Mucosa of stomach (tissue), 1 donor: ENCODE results near the gene HSD17B8.
A peak's percentile ranks its signal among the peaks of the same experiment; 100 is the strongest.

Experiments used
- H3K27me3 ChIP-seq: one replicate; pipeline ENCODE4 v1.7.0; 2013; ENCODE audit warnings: mild to moderate bottlenecking, low read length; ENCODE audit not compliant: control insufficient read depth, insufficient read depth
- H3K36me3 ChIP-seq: one replicate; pipeline ENCODE4 v1.7.0; 2013; ENCODE audit warnings: low read length; ENCODE audit not compliant: control insufficient read depth, insufficient read depth
- H3K4me1 ChIP-seq: one replicate; pipeline ENCODE4 v1.7.0; 2013; ENCODE audit warnings: mild to moderate bottlenecking, low read length; ENCODE audit not compliant: control insufficient read depth, insufficient read depth
- H3K4me3 ChIP-seq: one replicate; pipeline ENCODE4 v1.7.0; 2013; ENCODE audit warnings: low read length
- H3K9ac ChIP-seq: one replicate; pipeline ENCODE4 v1.7.0; 2013; ENCODE audit warnings: mild to moderate bottlenecking, low read length, moderate library complexity
- H3K9me3 ChIP-seq: one replicate; pipeline ENCODE4 v1.7.0; 2013; ENCODE audit warnings: mild to moderate bottlenecking, low read length, moderate library complexity; ENCODE audit not compliant: control insufficient read depth
- donor health status: Pancreatic carcinoma.

Gene HSD17B8

DNA sequence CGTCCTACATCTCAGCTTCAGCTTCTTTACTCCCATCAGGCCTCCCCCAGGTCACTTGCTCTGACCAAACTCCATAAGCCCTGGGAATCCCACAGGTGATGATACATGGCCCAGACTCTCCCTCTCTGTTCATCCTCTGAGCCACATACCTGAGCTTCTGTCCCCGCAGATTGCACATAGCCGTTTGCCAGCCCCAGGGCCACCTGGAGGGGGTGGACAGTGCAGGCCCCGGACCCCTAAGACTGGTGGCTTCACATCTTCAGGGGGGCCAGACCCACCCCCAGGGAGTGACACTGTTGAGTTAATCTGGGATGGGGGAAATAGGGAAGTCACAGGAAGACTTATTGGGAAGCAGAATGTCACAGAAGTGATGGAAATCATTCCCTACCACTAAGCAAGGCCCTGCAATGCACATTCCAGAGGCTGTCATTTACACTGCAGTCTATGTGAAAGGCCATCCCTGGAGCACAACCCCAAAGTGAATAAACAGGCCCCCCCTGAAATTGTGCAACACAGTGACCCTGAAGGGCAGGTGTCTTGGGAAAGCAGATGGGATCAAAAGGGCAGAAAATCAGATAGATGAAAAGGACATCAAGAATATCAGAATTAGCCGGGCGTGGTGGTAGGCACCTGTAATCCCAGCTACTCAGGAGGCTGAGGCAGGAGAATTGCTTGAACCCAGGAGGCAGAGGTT lies 6.1 kb upstream of the HSD17B8 start:
- Histone ChIP-seq H3K4me1 (peaks cover 39% of the 10 kb centered on the region), H3K27me3 (no peaks in the 10 kb centered on the region), H3K36me3 (peaks cover 27% of the 10 kb centered on the region), H3K4me3 (no peak overlapping the region), H3K9me3 (no peaks in the 10 kb centered on the region), H3K9ac (no peak overlapping the region)

DNA sequence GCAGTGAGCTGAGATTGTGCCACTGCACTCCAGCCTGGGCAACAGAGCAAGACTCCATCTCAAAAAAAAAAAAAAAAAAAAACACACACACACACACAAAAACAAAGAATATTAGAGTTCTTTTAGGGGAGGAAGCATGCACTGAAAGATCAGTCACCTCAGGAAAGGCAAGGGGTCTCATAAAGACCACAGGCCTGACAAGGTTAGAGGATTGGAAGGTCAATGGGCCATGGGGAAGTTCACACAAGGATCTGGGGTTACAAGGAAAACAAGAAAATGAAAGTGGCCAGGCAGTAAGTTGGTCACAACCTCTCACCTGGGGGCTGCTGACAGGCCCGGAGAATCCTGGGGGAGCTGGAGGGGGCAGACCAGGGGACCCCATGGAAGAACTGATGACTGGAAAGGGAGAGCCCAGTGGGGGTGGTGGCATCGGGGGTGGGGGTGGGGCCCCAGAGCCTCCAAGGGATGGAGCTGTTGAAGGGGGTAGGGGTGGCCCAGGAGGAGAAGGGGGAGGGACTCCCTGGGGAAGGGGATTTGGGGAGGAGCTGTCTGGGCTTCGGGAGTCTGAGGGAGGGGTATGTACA lies 5.5 kb upstream of the HSD17B8 start:
- peaks cover 45% of the 10 kb centered on the region for H3K4me1 ChIP-seq
- peak overlapping the region; percentile 97 for H3K9ac ChIP-seq
- H3K27me3 ChIP-seq = no peaks in the 10 kb centered on the region
- no peaks in the 10 kb centered on the region for H3K9me3 ChIP-seq
- no peak overlapping the region for H3K4me3 ChIP-seq
- peaks cover 33% of the 10 kb centered on the region for H3K36me3 ChIP-seq

DNA sequence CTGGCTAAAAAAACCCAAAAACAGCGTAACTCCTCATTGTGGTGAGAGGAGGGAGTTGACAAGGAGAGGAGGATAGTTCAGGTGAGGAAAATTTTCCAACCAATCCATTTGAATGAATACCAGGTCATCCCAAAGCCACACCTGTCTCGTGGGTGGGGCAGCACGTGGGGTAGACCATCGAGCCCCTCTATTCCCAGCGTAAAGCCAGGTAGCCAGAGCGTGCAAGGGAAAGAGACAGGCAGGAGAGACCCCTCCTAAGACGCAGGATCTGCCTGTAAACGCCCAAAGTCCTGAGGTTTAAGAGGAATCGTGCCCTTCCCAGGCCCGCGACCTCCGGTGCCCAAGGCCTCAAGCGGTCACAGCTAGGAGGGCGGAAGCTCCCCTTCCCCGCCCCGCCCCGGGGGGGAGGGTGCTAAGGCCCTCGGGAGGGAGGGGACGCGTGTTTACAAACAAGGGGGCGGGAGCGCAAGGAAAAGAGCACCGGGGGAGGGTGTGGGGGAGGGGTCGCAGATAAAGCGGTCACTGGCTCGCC lies 4.7 kb upstream of the HSD17B8 start:
- peak overlapping the region; percentile 97 for H3K9ac ChIP-seq
- H3K4me1 ChIP-seq = peaks cover 50% of the 10 kb centered on the region
- H3K36me3 ChIP-seq = peaks cover 31% of the 10 kb centered on the region
- no peaks in the 10 kb centered on the region for H3K27me3 ChIP-seq
- H3K9me3 ChIP-seq = no peaks in the 10 kb centered on the region
- peak overlapping the region; percentile 72 for H3K4me3 ChIP-seq

DNA sequence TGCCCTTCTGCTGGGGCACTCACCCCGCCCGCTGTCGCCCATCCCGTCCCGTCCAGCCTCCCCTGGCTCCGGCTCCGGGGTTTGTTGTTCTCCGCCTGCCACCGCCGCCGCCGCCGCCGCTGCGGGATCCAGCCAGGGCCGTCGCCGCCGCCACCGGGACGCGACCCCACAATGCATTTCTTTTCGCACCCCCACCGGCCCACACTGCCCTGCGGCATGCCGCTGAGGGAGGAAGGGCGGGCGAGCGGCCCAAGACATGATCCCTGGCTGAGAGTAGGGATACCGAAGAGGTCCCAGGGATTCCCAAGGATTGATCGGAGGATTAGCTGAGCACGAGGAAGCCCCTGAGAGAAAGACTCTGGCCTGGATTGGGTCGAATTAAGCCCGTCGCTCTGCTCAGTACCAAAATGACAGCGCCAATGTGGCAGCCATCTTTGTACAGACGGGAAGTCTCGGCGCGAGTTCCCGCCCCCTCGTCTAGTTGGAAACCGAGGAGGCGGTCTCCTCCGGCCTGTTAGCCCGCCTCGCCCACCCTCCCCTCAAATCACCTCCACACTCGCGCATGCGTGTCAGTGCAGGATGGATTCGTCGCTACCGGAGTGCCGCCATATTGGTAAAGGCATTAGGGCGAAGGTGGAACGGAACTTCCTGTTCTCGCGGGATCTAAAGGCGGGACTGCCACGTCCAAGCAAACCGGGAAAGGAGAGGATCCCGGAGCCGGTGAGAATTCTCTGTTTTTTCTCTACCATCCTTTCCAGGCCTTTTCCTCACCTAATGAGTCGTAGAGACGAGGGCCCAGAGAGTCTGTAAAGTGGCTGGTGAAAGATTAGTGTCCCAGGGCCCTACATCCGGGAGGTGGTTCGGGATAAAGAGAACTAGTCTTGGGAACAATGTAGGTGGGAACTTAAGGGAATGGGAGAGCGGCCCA lies 4.0 kb upstream of the HSD17B8 start, which contains the start of the genes RXRB and SLC39A7:
TSS of gene RXRB (minus strand) at position 447 of the 928 bp plus-strand sequence. CDS start at position 258, 189 bp downstream.
TSS of gene SLC39A7 (plus strand) at position 649 of the 928 bp plus-strand sequence. CDS start 379 bp downstream, outside the sequence.
- peak within 1 kb of the TSS; percentile 97 for H3K9ac ChIP-seq
- H3K9me3 ChIP-seq = no peaks in the 10 kb centered on the region
- peaks cover 57% of the 10 kb centered on the region for H3K4me1 ChIP-seq
- H3K36me3 ChIP-seq = peaks cover 23% of the 10 kb centered on the region
- H3K27me3 ChIP-seq = no peaks in the 10 kb centered on the region
- peak within 1 kb of the TSS; percentile 72 for H3K4me3 ChIP-seq

DNA sequence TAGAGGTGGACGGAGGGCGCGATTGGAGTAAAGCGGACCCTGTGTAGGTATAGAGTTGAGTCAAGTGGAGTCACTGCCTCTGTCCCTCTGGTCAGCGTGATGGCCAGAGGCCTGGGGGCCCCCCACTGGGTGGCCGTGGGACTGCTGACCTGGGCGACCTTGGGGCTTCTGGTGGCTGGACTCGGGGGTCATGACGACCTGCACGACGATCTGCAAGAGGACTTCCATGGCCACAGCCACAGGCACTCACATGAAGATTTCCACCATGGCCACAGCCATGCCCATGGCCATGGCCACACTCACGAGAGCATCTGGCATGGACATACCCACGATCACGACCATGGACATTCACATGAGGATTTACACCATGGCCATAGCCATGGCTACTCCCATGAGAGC lies 3.3 kb upstream of the HSD17B8 start:
- Histone ChIP-seq H3K27me3 (no peaks in the 10 kb centered on the region), H3K4me3 (peak overlapping the region; percentile 72), H3K4me1 (peaks cover 61% of the 10 kb centered on the region), H3K36me3 (peaks cover 21% of the 10 kb centered on the region), H3K9ac (peak overlapping the region; percentile 97), H3K9me3 (no peaks in the 10 kb centered on the region)

DNA sequence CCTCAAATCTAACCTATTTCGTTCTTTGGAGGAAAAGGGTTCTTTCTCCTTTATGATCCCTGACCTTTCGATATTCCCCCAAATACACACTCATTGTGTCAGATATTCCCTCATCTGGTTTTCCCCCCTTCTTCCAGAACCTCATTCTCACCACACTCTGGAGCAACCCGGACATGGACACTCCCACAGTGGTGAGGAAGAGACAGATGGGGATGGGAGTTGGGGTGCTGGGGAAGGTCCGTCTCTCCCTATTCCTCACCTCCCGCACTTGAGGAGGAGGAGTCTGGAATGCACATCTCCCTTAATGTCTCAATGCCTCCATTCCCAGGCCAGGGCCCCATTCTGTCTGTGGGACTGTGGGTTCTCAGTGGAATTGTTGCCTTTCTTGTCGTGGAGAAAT lies 2.5 kb upstream of the HSD17B8 start:
- peaks cover 61% of the 10 kb centered on the region for H3K4me1 ChIP-seq
- no peaks in the 10 kb centered on the region for H3K27me3 ChIP-seq
- peak overlapping the region; percentile 97 for H3K9ac ChIP-seq
- H3K36me3 ChIP-seq = peaks cover 21% of the 10 kb centered on the region
- H3K9me3 ChIP-seq = no peaks in the 10 kb centered on the region
- peak overlapping the region; percentile 72 for H3K4me3 ChIP-seq

DNA sequence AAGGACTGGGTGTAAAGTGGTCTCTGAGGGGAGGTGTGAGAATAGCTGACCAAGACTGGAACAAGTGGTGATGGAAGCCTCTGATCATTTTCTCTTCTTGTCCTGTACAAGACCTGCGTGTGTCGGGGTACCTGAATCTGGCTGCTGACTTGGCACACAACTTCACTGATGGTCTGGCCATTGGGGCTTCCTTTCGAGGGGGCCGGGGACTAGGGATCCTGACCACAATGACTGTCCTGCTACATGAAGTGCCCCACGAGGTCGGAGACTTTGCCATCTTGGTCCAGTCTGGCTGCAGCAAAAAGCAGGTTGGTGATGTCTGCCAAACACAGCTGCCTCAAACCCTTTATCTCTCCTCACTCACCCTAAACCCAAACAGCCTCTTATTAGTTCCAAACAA lies 1.7 kb upstream of the HSD17B8 start:
- Histone ChIP-seq H3K4me1 (peaks cover 58% of the 10 kb centered on the region), H3K9ac (no peak overlapping the region), H3K4me3 (no peak overlapping the region), H3K9me3 (no peaks in the 10 kb centered on the region), H3K36me3 (peaks cover 16% of the 10 kb centered on the region), H3K27me3 (no peaks in the 10 kb centered on the region)

DNA sequence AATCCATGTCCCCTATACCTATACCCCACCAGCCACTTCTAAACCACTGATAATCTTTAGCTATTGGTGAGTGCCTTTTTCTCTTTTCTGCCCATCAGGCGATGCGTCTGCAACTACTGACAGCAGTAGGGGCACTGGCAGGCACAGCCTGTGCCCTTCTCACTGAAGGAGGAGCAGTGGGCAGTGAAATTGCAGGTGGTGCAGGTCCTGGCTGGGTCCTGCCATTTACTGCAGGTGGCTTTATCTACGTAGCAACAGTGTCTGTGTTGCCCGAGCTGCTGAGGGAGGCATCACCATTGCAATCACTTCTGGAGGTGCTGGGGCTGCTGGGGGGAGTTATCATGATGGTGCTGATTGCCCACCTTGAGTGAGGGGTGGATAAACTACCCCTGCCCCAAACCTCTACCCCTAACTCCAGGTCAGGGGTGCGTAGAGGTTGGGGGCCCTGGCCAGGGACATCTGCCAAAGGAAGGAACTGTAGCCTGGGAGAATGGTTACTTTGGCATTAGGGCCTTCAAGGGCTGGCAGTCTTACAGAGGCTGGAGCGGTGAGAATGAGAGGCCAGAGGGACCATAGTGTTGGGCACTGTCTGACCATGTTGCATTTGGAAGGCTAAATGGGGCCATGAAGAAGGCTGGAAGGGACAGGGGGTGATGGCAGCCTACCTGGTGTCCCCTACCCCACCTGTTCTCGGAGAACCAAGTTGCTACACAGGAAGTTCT lies 851 bp upstream of the HSD17B8 start:
- Histone ChIP-seq H3K9ac (peak overlapping the region; percentile 55), H3K9me3 (no peaks in the 10 kb centered on the region), H3K27me3 (no peaks in the 10 kb centered on the region), H3K36me3 (peaks cover 16% of the 10 kb centered on the region), H3K4me3 (no peak overlapping the region), H3K4me1 (peaks cover 54% of the 10 kb centered on the region)

DNA sequence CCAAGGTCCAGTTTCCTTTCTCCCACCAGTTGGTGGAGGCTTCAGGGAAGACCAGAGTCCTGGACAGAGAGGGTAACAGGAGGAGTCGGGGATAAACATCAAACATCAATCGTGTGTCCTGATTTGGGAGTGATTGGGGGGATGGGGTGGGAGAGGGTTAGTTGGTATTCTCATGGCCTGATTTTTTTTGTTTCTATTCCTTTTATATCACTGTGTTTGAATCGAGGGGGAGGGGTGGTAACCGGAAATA lies 365 bp upstream of the HSD17B8 start:
- peak overlapping the region; percentile 55 for H3K9ac ChIP-seq
- H3K4me3 ChIP-seq = no peak overlapping the region
- peaks cover 50% of the 10 kb centered on the region for H3K4me1 ChIP-seq

DNA sequence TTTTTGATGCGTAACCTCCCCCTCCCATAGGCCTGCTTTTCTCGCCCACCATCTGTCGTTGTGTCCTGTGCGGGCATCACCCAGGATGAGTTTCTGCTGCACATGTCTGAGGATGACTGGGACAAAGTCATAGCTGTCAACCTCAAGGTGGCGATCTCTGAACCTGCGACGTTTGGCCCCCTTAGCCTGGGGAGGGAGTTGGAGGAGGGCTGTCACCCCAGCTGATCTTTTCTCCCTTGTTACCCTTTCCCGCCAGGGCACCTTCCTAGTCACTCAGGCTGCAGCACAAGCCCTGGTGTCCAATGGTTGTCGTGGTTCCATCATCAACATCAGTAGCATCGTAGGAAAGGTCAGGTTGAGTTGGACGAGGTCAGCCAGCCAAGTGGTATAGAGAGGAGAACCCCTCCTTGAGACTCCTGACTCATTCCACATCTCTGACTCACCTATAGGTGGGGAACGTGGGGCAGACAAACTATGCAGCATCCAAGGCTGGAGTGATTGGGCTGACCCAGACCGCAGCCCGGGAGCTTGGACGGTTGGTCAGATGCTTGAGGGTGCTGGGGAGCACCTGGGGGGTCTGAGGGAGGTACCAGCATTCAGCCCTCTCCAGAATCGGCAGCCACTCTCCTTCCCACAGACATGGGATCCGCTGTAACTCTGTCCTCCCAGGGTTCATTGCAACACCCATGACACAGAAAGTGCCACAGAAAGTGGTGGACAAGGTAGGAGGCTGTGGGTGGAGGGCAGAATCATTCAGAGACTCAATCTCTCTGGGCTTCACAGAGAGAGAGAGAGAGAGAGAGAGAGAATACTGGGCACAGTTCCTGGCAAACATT lies 954 bp downstream of the HSD17B8 start:
- H3K4me3 ChIP-seq = peak overlapping the region; percentile 35
- peaks cover 43% of the 10 kb centered on the region for H3K4me1 ChIP-seq

More for the DNA sequence above, 365 bp upstream of the HSD17B8 start:
- H3K36me3 ChIP-seq = peaks cover 16% of the 10 kb centered on the region
- no peaks in the 10 kb centered on the region for H3K27me3 ChIP-seq
- no peaks in the 10 kb centered on the region for H3K9me3 ChIP-seq

More for the DNA sequence above, 954 bp downstream of the HSD17B8 start:
- Histone ChIP-seq H3K27me3 (no peaks in the 10 kb centered on the region), H3K9me3 (no peaks in the 10 kb centered on the region), H3K36me3 (peaks cover 23% of the 10 kb centered on the region), H3K9ac (peak overlapping the region; percentile 55)
